ENCODE data around the gene MYEF2. TPM values are rescaled to one million over a fixed set of nuclear protein-coding genes. Genes with fewer than 3 reads are reported as not detected.

Gene MYEF2
- total RNA-seq, 6 donors from 2014 or later, result 12.6 to 44.0 (median 28.0) TPM

- Histone ChIP-seq H3K9me3 (no peaks in the 10 kb centered on the region), H3K4me1 (peaks cover 0 to 13% (median 4%) of the 10 kb centered on the region in 4 donors), H3K36me3 (no peaks in the 10 kb centered on the region), H3K27ac (peak overlapping the region; percentile 55 to 76 (median 74)), H3K4me3 (peak overlapping the region; percentile 55 to 69 (median 62)), H3K27me3 (peaks cover 0 to 11% (median 0%) of the 10 kb centered on the region in 4 donors)
- ATAC-seq (ENCODE audit: low FRiP score in 2 of 2) (peak; percentile 61 to 88), DNase-seq (no peak)
- 4 to 5% methylated on average over 10 of the region's 10 CpGs for WGBS, 2 donors
- TF ChIP-seq POLR2A (IDR thresholded peaks at IDR 0.05), result no peak
- TF ChIP-seq CTCF (IDR thresholded peaks at IDR 0.05), result no peak
- no peak for TF ChIP-seq POLR2AphosphoS5 (IDR thresholded peaks at IDR 0.05)
- no peak for TF ChIP-seq EP300 (IDR thresholded peaks at IDR 0.05)
Measured at GRCh38 chr15:48177383-48177765, 721 bp downstream of the MYEF2 start.

GRCh38 chr15:48176957-48177356 is 1.1 kb downstream of the MYEF2 start:
- peak overlapping the region in 1 of 4 donors; percentile 73 for H3K27ac ChIP-seq
- H3K4me1 ChIP-seq, result peaks cover 0 to 13% (median 4%) of the 10 kb centered on the region in 4 donors
- DNase-seq (no peak), ATAC-seq (ENCODE audit: low FRiP score in 2 of 2) (no peak)
- no peaks in the 10 kb centered on the region for H3K36me3 ChIP-seq
- H3K4me3 ChIP-seq, result peak overlapping the region in 3 of 4 donors; percentile 59 to 69 (median 65)
- H3K27me3 ChIP-seq, result peaks cover 0 to 11% (median 0%) of the 10 kb centered on the region in 4 donors
- H3K9me3 ChIP-seq, result no peaks in the 10 kb centered on the region
- 65 to 72% methylated on average over 2 of the region's 2 CpGs for WGBS, 2 donors
- TF ChIP-seq POLR2A (IDR thresholded peaks at IDR 0.05) (no peak), EP300 (IDR thresholded peaks at IDR 0.05) (no peak), POLR2AphosphoS5 (IDR thresholded peaks at IDR 0.05) (no peak), CTCF (IDR thresholded peaks at IDR 0.05) (no peak)

- Histone ChIP-seq H3K36me3 (no peaks in the 10 kb centered on the region), H3K27me3 (peaks cover 0 to 11% (median 0%) of the 10 kb centered on the region in 4 donors), H3K4me3 (no peak overlapping the region), H3K4me1 (peaks cover 0 to 13% (median 4%) of the 10 kb centered on the region in 4 donors), H3K27ac (no peak overlapping the region), H3K9me3 (no peaks in the 10 kb centered on the region)
- ATAC-seq (ENCODE audit: low FRiP score in 2 of 2) (no peak), DNase-seq (no peak)
- WGBS, 2 donors, result 90 to 93% methylated on average over 4 of the region's 4 CpGs
- TF ChIP-seq CTCF (IDR thresholded peaks at IDR 0.05), result no peak
- TF ChIP-seq EP300 (IDR thresholded peaks at IDR 0.05), result no peak
- no peak for TF ChIP-seq POLR2A (IDR thresholded peaks at IDR 0.05)
- no peak for TF ChIP-seq POLR2AphosphoS5 (IDR thresholded peaks at IDR 0.05)
Measured at GRCh38 chr15:48176112-48176511, 2.0 kb downstream of the MYEF2 start.

- peaks cover 0 to 11% (median 0%) of the 10 kb centered on the region in 4 donors for H3K27me3 ChIP-seq
- ATAC-seq (ENCODE audit: low FRiP score in 2 of 2), result no peak
- no peak overlapping the region for H3K4me3 ChIP-seq
- no peaks in the 10 kb centered on the region for H3K9me3 ChIP-seq
- DNase-seq, result no peak
- WGBS, 2 donors, result 91 to 98% methylated on average over 3 of the region's 3 CpGs
- H3K36me3 ChIP-seq, result no peaks in the 10 kb centered on the region
- H3K4me1 ChIP-seq, result peaks cover 0 to 13% (median 4%) of the 10 kb centered on the region in 4 donors
- TF ChIP-seq POLR2A (IDR thresholded peaks at IDR 0.05) (no peak), POLR2AphosphoS5 (IDR thresholded peaks at IDR 0.05) (no peak), EP300 (IDR thresholded peaks at IDR 0.05) (no peak), CTCF (IDR thresholded peaks at IDR 0.05) (no peak)
- H3K27ac ChIP-seq, result no peak overlapping the region
Measured at GRCh38 chr15:48175126-48175525, 3.0 kb downstream of the MYEF2 start.

GRCh38 chr15:48170981-48171380 is 7.1 kb downstream of the MYEF2 start:
- no peak overlapping the region for H3K4me3 ChIP-seq
- H3K4me1 ChIP-seq, result no peaks in the 10 kb centered on the region
- ATAC-seq (ENCODE audit: low FRiP score in 2 of 2) (no peak), DNase-seq (no peak)
- no peaks in the 10 kb centered on the region for H3K27me3 ChIP-seq
- no peak overlapping the region for H3K27ac ChIP-seq
- H3K9me3 ChIP-seq, result no peaks in the 10 kb centered on the region
- no peaks in the 10 kb centered on the region for H3K36me3 ChIP-seq
- TF ChIP-seq CTCF (IDR thresholded peaks at IDR 0.05) (no peak), POLR2A (IDR thresholded peaks at IDR 0.05) (no peak), EP300 (IDR thresholded peaks at IDR 0.05) (no peak), POLR2AphosphoS5 (IDR thresholded peaks at IDR 0.05) (no peak)
- WGBS, 2 donors, result 83 to 98% methylated on average over 1 of the region's 1 CpG
